CD14-positive monocyte (primary cell): ENCODE results near the gene BASP1. TPM values are rescaled to one million over a fixed set of nuclear protein-coding genes. Genes with fewer than 3 reads are reported as not detected.

Experiments used
- DNase-seq, 3 donors: peaks; one replicate each; pipeline ENCODE4 v3.0.0-alpha.2; 2011 to 2022
- H2AFZ ChIP-seq: 2 replicates; pipeline ENCODE4 v1.6.0; 2012; ENCODE audit warnings: mild to moderate bottlenecking, low read depth, low read length, inconsistent platforms; ENCODE audit not compliant: insufficient read depth, poor library complexity, severe bottlenecking
- H3K27ac ChIP-seq, 2 donors: 1 replicate in 1 of 2; 2 replicates in 1 of 2; pipeline ENCODE4 v1.5.1; 2012 to 2013; ENCODE audit warnings: low read length in 2 of 2, control low read depth in 1 of 2, inconsistent platforms in 1 of 2, low read depth in 1 of 2, mild to moderate bottlenecking in 1 of 2
- H3K27me3 ChIP-seq, 2 donors: one replicate each; pipeline versions ENCODE4 v1.6.0 to v1.6.1; 2011 to 2013; ENCODE audit warnings: low read length in 2 of 2; ENCODE audit not compliant: control insufficient read depth in 2 of 2, insufficient read depth in 2 of 2
- H3K36me3 ChIP-seq, 2 donors: replicated peaks in 1 of 2; 1 replicate in 1 of 2; 2 replicates in 1 of 2; pipeline versions ENCODE4 v1.5.1 to v1.6.1; 2012 to 2013; ENCODE audit warnings: low read length in 2 of 2, control low read depth in 1 of 2, inconsistent platforms in 1 of 2, mild to moderate bottlenecking in 1 of 2; ENCODE audit not compliant: insufficient read depth in 2 of 2, control insufficient read depth in 1 of 2
- H3K4me1 ChIP-seq, 2 donors: 1 replicate in 1 of 2; 2 replicates in 1 of 2; pipeline versions ENCODE4 v1.5.1 to v1.6.1; 2012 to 2013; ENCODE audit warnings: low read length in 2 of 2, control low read depth in 1 of 2, inconsistent platforms in 1 of 2, mild to moderate bottlenecking in 1 of 2, moderate library complexity in 1 of 2; ENCODE audit not compliant: insufficient read depth in 2 of 2, control insufficient read depth in 1 of 2
- H3K4me2 ChIP-seq: replicated peaks from 2 replicates; pipeline ENCODE3; 2012; ENCODE audit warnings: low read length, moderate library complexity, mild to moderate bottlenecking; ENCODE audit not compliant: poor library complexity, severe bottlenecking; ENCODE audit errors: extremely low read depth
- H3K4me3 ChIP-seq, 3 experiments: fragments of 200-600 bp in 1 of 3; sonication (generic) in 1 of 3; replicated peaks in 1 of 3; 1 replicate in 2 of 3; 2 replicates in 1 of 3; pipeline ENCODE4 v1.5.1; 2011 to 2013; ENCODE audit warnings: low read length in 3 of 3, mild to moderate bottlenecking in 3 of 3, control low read depth in 2 of 3, low read depth in 2 of 3, inconsistent platforms in 1 of 3, moderate library complexity in 1 of 3
- H3K79me2 ChIP-seq: 2 replicates; pipeline ENCODE4 v1.6.0; 2012; ENCODE audit warnings: mild to moderate bottlenecking, control low read depth, inconsistent platforms, low read length, moderate library complexity; ENCODE audit not compliant: insufficient read depth
- H3K9ac ChIP-seq: 2 replicates; pipeline ENCODE4 v1.6.0; 2017; ENCODE audit warnings: low read length, mild to moderate bottlenecking; ENCODE audit not compliant: insufficient read depth, poor library complexity, severe bottlenecking
- H3K9me3 ChIP-seq, 2 donors: replicated peaks in 1 of 2; 1 replicate in 1 of 2; 2 replicates in 1 of 2; pipeline versions ENCODE4 v1.5.1 to v1.6.1; 2012 to 2013; ENCODE audit warnings: low read length in 2 of 2, control low read depth in 1 of 2; ENCODE audit not compliant: control insufficient read depth in 1 of 2, insufficient read depth in 1 of 2
- H4K20me1 ChIP-seq: 2 replicates; pipeline ENCODE4 v1.6.0; 2012; ENCODE audit warnings: mild to moderate bottlenecking, low read length, control low read depth, moderate library complexity; ENCODE audit not compliant: insufficient read depth
- H3K27ac Mint-ChIP-seq, 7 donors: one replicate each; pipeline ENCODE4 v1.8.0; 2020; ENCODE audit warnings: mild to moderate bottlenecking in 7 of 7, mixed read lengths in 7 of 7, moderate library complexity in 6 of 7, inconsistent platforms in 2 of 7
- H3K27me3 Mint-ChIP-seq, 3 donors: one replicate each; pipeline ENCODE4 v1.8.0; 2021 to 2022; ENCODE audit warnings: low read depth in 3 of 3, mild to moderate bottlenecking in 3 of 3, mixed read lengths in 3 of 3, moderate library complexity in 3 of 3, inconsistent platforms in 1 of 3
- H3K36me3 Mint-ChIP-seq, 2 donors: one replicate each; pipeline ENCODE4 v1.8.0; 2020; ENCODE audit warnings: mixed read lengths in 2 of 2, inconsistent platforms in 1 of 2, mild to moderate bottlenecking in 1 of 2
- H3K4me1 Mint-ChIP-seq: one replicate; pipeline ENCODE4 v1.8.0; 2020; ENCODE audit warnings: mild to moderate bottlenecking, mixed read lengths
- H3K4me3 Mint-ChIP-seq, 2 donors: one replicate each; pipeline ENCODE4 v1.8.0; 2020; ENCODE audit warnings: mild to moderate bottlenecking in 2 of 2, mixed read lengths in 2 of 2, moderate library complexity in 1 of 2
- H3K9me3 Mint-ChIP-seq, 7 donors: one replicate each; pipeline ENCODE4 v1.8.0; 2020 to 2022; ENCODE audit warnings: mixed read lengths in 7 of 7, mild to moderate bottlenecking in 6 of 7, moderate library complexity in 6 of 7, inconsistent platforms in 2 of 7
- CTCF ChIP-seq: fragments of 200-600 bp; IDR thresholded peaks from one replicate; pipeline ENCODE4 v1.8.0; 2022; ENCODE audit warnings: antibody characterized with exemption, mild to moderate bottlenecking
- WGBS: methylation state at CpG from one replicate; pipeline ENCODE4 v1.1.5; 2013; ENCODE audit warnings: missing lambda C conversion rate; ENCODE audit not compliant: insufficient coverage; 5-methylcytosine and 5-hydroxymethylcytosine counted together
- intact Hi-C, 2 donors: fragments of 100-400 bp; cut with micrococcal nuclease; formaldehyde crosslinking; loops; one replicate each; pipeline versions ENCODE4 v1.15.0 to v1.15.1; 2023
- polyA plus RNA-seq, 3 donors: library from polyadenylated mRNA; depleted of rRNA in 1 of 3; unstranded in 2 of 3; stranded (reverse) in 1 of 3; fragments of 300-500 nt in 2 of 3; fragments of >200 nt in 1 of 3; fragmentation: Illumina TruSeq in 2 of 3; gene quantifications; 1 replicate in 2 of 3; 2 replicates in 1 of 3; pipeline ENCODE4 v1.2.3, GENCODE V29; 2012 to 2021

BASP1 gene
- polyA plus RNA-seq, 3 donors = 23.7 to 61.6 (median 36.6) TPM

GRCh38 chr5:17213938-17214337 lies 3.5 kb upstream of the BASP1 start:
- H3K4me3 Mint-ChIP-seq = no peak overlapping the region

GRCh38 chr5:17214893-17215292 lies 2.5 kb upstream of the BASP1 start:
- no peaks in the 10 kb centered on the region for H3K36me3 ChIP-seq
- no peak overlapping the region for H3K4me2 ChIP-seq
- H4K20me1 ChIP-seq = peaks cover 16% of the 10 kb centered on the region
- H3K79me2 ChIP-seq = peaks cover 23% of the 10 kb centered on the region
- Mint-ChIP-seq H3K27ac (no peak overlapping the region), H3K9me3 (peaks cover 0 to 2% (median 0%) of the 10 kb centered on the region in 7 donors), H3K4me1 (peaks cover 22% of the 10 kb centered on the region), H3K4me3 (no peak overlapping the region), H3K36me3 (peaks cover 0 to 6% of the 10 kb centered on the region in 2 donors), H3K27me3 (peaks cover 1 to 4% (median 3%) of the 10 kb centered on the region in 3 donors)
- H2AFZ ChIP-seq = no peak overlapping the region
- H3K27ac ChIP-seq = no peak overlapping the region
- no peak for DNase-seq
- H3K27me3 ChIP-seq = no peaks in the 10 kb centered on the region
- intact Hi-C loops = loop anchor here in 1 of 2 donors (5.0 kb wide), 2 partner anchors 42 to 87 kb away; no protein-coding TSS in a partner anchor
- no peak overlapping the region for H3K4me3 ChIP-seq
- peaks cover 19 to 23% of the 10 kb centered on the region in 2 donors for H3K4me1 ChIP-seq
- no CpG with 5 or more reads among the region's 2 CpGs for WGBS
- TF ChIP-seq CTCF = no peak
- no peak overlapping the region for H3K9ac ChIP-seq
- no peaks in the 10 kb centered on the region for H3K9me3 ChIP-seq

More at GRCh38 chr5:17213938-17214337, 3.5 kb upstream of the BASP1 start:
- TF ChIP-seq CTCF = no peak
- no peak overlapping the region for H3K27ac Mint-ChIP-seq
- DNase-seq = no peak
- Histone ChIP-seq H3K79me2 (peaks cover 13% of the 10 kb centered on the region), H3K4me2 (no peak overlapping the region), H3K4me1 (peaks cover 10 to 14% of the 10 kb centered on the region in 2 donors), H2AFZ (no peak overlapping the region), H3K9ac (no peak overlapping the region), H4K20me1 (peaks cover 7% of the 10 kb centered on the region), H3K9me3 (peaks cover 0 to 6% of the 10 kb centered on the region in 2 donors), H3K27me3 (no peaks in the 10 kb centered on the region), H3K36me3 (no peaks in the 10 kb centered on the region), H3K27ac (no peak overlapping the region), H3K4me3 (no peak overlapping the region)
- peaks cover 3 to 9% (median 7%) of the 10 kb centered on the region in 7 donors for H3K9me3 Mint-ChIP-seq
- H3K36me3 Mint-ChIP-seq = no peaks in the 10 kb centered on the region
- H3K4me1 Mint-ChIP-seq = peaks cover 13% of the 10 kb centered on the region
- 17% methylated on average over 1 of the region's 2 CpGs for WGBS
- intact Hi-C loops = no loop called here
- peaks cover 1 to 4% (median 3%) of the 10 kb centered on the region in 3 donors for H3K27me3 Mint-ChIP-seq
